AG10803 (cell line): ENCODE measurements around the gene AQP7.
A peak's percentile ranks its signal among the peaks of the same experiment; 100 is the strongest.

ENCODE experiments used
- DNase-seq: peaks from one replicate; pipeline ENCODE4 v3.0.0; 2010; ENCODE audit warnings: low read depth
- H3K4me3 ChIP-seq: 2 replicates; pipeline ENCODE4 v1.5.1; 2011; ENCODE audit warnings: mild to moderate bottlenecking, low read length, control low read depth
- CTCF ChIP-seq: conservative IDR thresholded peaks from 2 replicates; pipeline ENCODE4 v1.5.1; 2011; ENCODE audit warnings: mild to moderate bottlenecking, low read length, control low read depth, inconsistent platforms

AQP7 gene

GRCh38 chr9:33418090-33418489, 15.7 kb upstream of the AQP7 start:
- DNase-seq: no peak
- no peak overlapping the region for H3K4me3 ChIP-seq
- no peak for TF ChIP-seq CTCF

- no peak overlapping the region for H3K4me3 ChIP-seq
- TF ChIP-seq CTCF: no peak
- DNase-seq: no peak
Measured at GRCh38 chr9:33416996-33417395, 14.6 kb upstream of the AQP7 start.

GRCh38 chr9:33415501-33416038, 13.2 kb upstream of the AQP7 start:
- H3K4me3 ChIP-seq: no peak overlapping the region
- TF ChIP-seq CTCF: peak; percentile 79
- no peak for DNase-seq

- no peak for DNase-seq
- TF ChIP-seq CTCF: no peak
- H3K4me3 ChIP-seq: no peak overlapping the region
Measured at GRCh38 chr9:33414889-33415500, 12.6 kb upstream of the AQP7 start.

GRCh38 chr9:33414268-33414667, 11.9 kb upstream of the AQP7 start:
- no peak for TF ChIP-seq CTCF
- no peak for DNase-seq

GRCh38 chr9:33408087-33408486, 5.7 kb upstream of the AQP7 start:
- TF ChIP-seq CTCF: no peak
- no peak overlapping the region for H3K4me3 ChIP-seq
- no peak for DNase-seq

More at GRCh38 chr9:33414268-33414667, 11.9 kb upstream of the AQP7 start:
- no peak overlapping the region for H3K4me3 ChIP-seq

- TF ChIP-seq CTCF: no peak
- no peak overlapping the region for H3K4me3 ChIP-seq
- DNase-seq: no peak
Measured at GRCh38 chr9:33407061-33407460, 4.7 kb upstream of the AQP7 start.
